ENCODE data around the gene OR7A17. TPM values are rescaled to one million over a fixed set of nuclear protein-coding genes. Genes with fewer than 3 reads are reported as not detected.

Gene OR7A17
- total and polyA plus RNA-seq, 2 of the 13 experiments (the other 11 are each of a cell fraction or from before 2014, with no cell fraction given) = not detected

GRCh38 chr19:14837391-14837790 is 48.5 kb downstream of the OR7A17 start (continued):
- TF ChIP-seq ZSCAN30 (CRISPR knock-in tag; IDR thresholded peaks at IDR 0.05) = no peak
- no peak for TF ChIP-seq PHF20 (CRISPR knock-in tag; IDR thresholded peaks at IDR 0.05)
- no peak for TF ChIP-seq ZNF557 (CRISPR knock-in tag; IDR thresholded peaks at IDR 0.05)
- TF ChIP-seq ZNF883 (CRISPR knock-in tag; IDR thresholded peaks at IDR 0.05; ENCODE audit: not compliant biosample characterization) = no peak
- no peak for TF ChIP-seq PHF8 (CRISPR knock-in tag; IDR thresholded peaks at IDR 0.05)

- FAIRE-seq = no peak
- in situ Hi-C loops (cut with HindIII; ENCODE audit: extremely low pct_ligation_motif_present, low pct_unique_long_range_greater_than_20kb) (no loop called here), intact Hi-C loops (cut with micrococcal nuclease; ENCODE audit: unreplicated experiment) (no loop called here)
- H3K9me3 ChIP-seq (ENCODE audit: low read length) = no peaks in the 10 kb centered on the region
- DNase-seq (ENCODE audit: low spot score) = no peak
- H3K27ac ChIP-seq (ENCODE audit: extremely low read length, insufficient read depth, low read length) = no peak within 1 kb of the TSS
- no TSS peak for BruUV-seq (replicated peaks)
- H3K36me3 ChIP-seq (replicated peaks in 1 of 2; ENCODE audit: control insufficient read depth in 1 of 2, insufficient read depth in 2 of 2, low read length in 2 of 2) = no peaks in the 10 kb centered on the region
- no peak for TF ChIP-seq MEIS1 (CRISPR knock-in tag; IDR thresholded peaks at IDR 0.05; ENCODE audit: borderline replicate concordance)
- TF ChIP-seq FOXJ3 (CRISPR knock-in tag; IDR thresholded peaks at IDR 0.05; ENCODE audit: borderline replicate concordance) = no peak
- no peak for TF ChIP-seq U2AF1 (optimal IDR thresholded peaks at IDR 0.05; ENCODE audit: low read depth, low read length)
- no peak for TF ChIP-seq FOXA3 (CRISPR knock-in tag; IDR thresholded peaks at IDR 0.05)
- H3K79me2 ChIP-seq (ENCODE audit: insufficient read depth, low read length) = no peaks in the 10 kb centered on the region
- H3K4me3 ChIP-seq (replicated peaks in 1 of 3; ENCODE audit: insufficient read depth in 1 of 3, low read depth in 2 of 3, low read length in 3 of 3) = no peak within 1 kb of the TSS
- ChIA-PET POLR2A (no interaction called here), CTCF (ENCODE audit: low intra/inter-chr PET ratio, low total read pairs) (no interaction called here)
- no peaks in the 10 kb centered on the region for H3K4me1 ChIP-seq (ENCODE audit: insufficient read depth, low read length)
- ATAC-seq = no peak
- WGBS (ENCODE audit: low lambda C conversion rate) = 0% methylated on average over 1 of the region's 1 CpG
- H3K27me3 ChIP-seq (ENCODE audit: control insufficient read depth in 1 of 2, insufficient read depth in 2 of 2, low read length in 2 of 2) = no peaks in the 10 kb centered on the region
- H3K9ac ChIP-seq (ENCODE audit: insufficient read depth, low read depth, low read length) = no peak within 1 kb of the TSS
- no peak within 1 kb of the TSS for H3K4me2 ChIP-seq (ENCODE audit: low read depth, low read length)
- no peak within 1 kb of the TSS for H2AFZ ChIP-seq (ENCODE audit: low read length)
- H4K20me1 ChIP-seq (ENCODE audit: insufficient read depth, low read length) = no peaks in the 10 kb centered on the region
Measured at GRCh38 chr19:14835011-14835410, 50.9 kb downstream of the OR7A17 start, which contains the start of the genes OR7A5 and OR7C1. OR7A5 (minus strand) TSS chr19:14835185; CDS start chr19:14828241, 6,944 bp downstream. OR7C1 (minus strand) TSS chr19:14835185; CDS start chr19:14800136, 35,049 bp downstream.
